Astrocyte (in vitro differentiated cells and primary cell): ENCODE measurements around the gene PTPRD. TPM values are rescaled to one million over a fixed set of nuclear protein-coding genes. Genes with fewer than 3 reads are reported as not detected.

Source experiments
- DNase-seq: peaks from one replicate; pipeline ENCODE4 v3.0.0-alpha.2; 2010; ENCODE audit warnings: low read depth
- FAIRE-seq: peaks from 2 replicates; lab custom pipeline; 2011; peaks lifted over from hg19 to GRCh38; lab: Jason Lieb, UNC
- H2AFZ ChIP-seq: 2 replicates; pipeline ENCODE4 v1.6.0; 2012; ENCODE audit warnings: low read depth, low read length, inconsistent platforms
- H3K27ac ChIP-seq: 2 replicates; pipeline ENCODE4 v1.5.1; 2011; ENCODE audit warnings: low read depth, low read length, inconsistent platforms
- H3K27me3 ChIP-seq: 2 replicates; pipeline ENCODE4 v1.6.0; 2011; ENCODE audit warnings: low read length, inconsistent platforms; ENCODE audit not compliant: insufficient read depth
- H3K36me3 ChIP-seq: 2 replicates; pipeline ENCODE4 v1.5.1; 2011; ENCODE audit warnings: low read length, inconsistent platforms; ENCODE audit not compliant: insufficient read depth
- H3K4me1 ChIP-seq: 2 replicates; pipeline ENCODE4 v1.5.1; 2011; ENCODE audit warnings: low read length, inconsistent platforms; ENCODE audit not compliant: insufficient read depth
- H3K4me2 ChIP-seq: 2 replicates; pipeline ENCODE4 v1.6.0; 2012; ENCODE audit warnings: low read length, inconsistent platforms
- H3K4me3 ChIP-seq: 2 replicates; pipeline ENCODE4 v1.5.1; 2011; ENCODE audit warnings: low read depth, mild to moderate bottlenecking, low read length, inconsistent platforms; ENCODE audit not compliant: insufficient read depth
- H3K79me2 ChIP-seq: 2 replicates; pipeline ENCODE4 v1.6.0; 2012; ENCODE audit warnings: mild to moderate bottlenecking, low read length, inconsistent platforms; ENCODE audit not compliant: insufficient read depth
- H3K9ac ChIP-seq: 2 replicates; pipeline ENCODE4 v1.6.0; 2012; ENCODE audit warnings: mild to moderate bottlenecking, low read length, inconsistent platforms
- H3K9me3 ChIP-seq: 2 replicates; pipeline ENCODE4 v1.5.1; 2012; ENCODE audit warnings: low read depth, mild to moderate bottlenecking, low read length, inconsistent platforms; ENCODE audit not compliant: insufficient read depth
- H4K20me1 ChIP-seq: 2 replicates; pipeline ENCODE4 v1.6.0; 2012; ENCODE audit warnings: low read length, inconsistent platforms; ENCODE audit not compliant: insufficient read depth
- H3K27ac Mint-ChIP-seq: one replicate; pipeline ENCODE4 v1.8.0; 2021; ENCODE audit warnings: mild to moderate bottlenecking, mixed read lengths; ENCODE audit not compliant: unreplicated experiment
- H3K27me3 Mint-ChIP-seq: one replicate; pipeline ENCODE4 v1.8.0; 2021; ENCODE audit warnings: low read depth, mixed read lengths; ENCODE audit not compliant: unreplicated experiment
- H3K36me3 Mint-ChIP-seq: one replicate; pipeline ENCODE4 v1.8.0; 2021; ENCODE audit warnings: low read depth, mixed read lengths; ENCODE audit not compliant: unreplicated experiment
- H3K4me1 Mint-ChIP-seq: one replicate; pipeline ENCODE4 v1.8.0; 2021; ENCODE audit warnings: low read depth, mixed read lengths; ENCODE audit not compliant: unreplicated experiment
- H3K4me3 Mint-ChIP-seq: one replicate; pipeline ENCODE4 v1.8.0; 2021; ENCODE audit warnings: mild to moderate bottlenecking, moderate library complexity, mixed read lengths; ENCODE audit not compliant: unreplicated experiment
- H3K9me3 Mint-ChIP-seq: one replicate; pipeline ENCODE4 v1.8.0; 2021; ENCODE audit warnings: mild to moderate bottlenecking, mixed read lengths; ENCODE audit not compliant: unreplicated experiment
- CTCF ChIP-seq: IDR thresholded peaks from 2 replicates; pipeline ENCODE4 v1.5.1; 2011; ENCODE audit warnings: low read depth, mild to moderate bottlenecking, inconsistent platforms, low read length, moderate library complexity; ENCODE audit not compliant: insufficient read depth
- EZH2 ChIP-seq: IDR thresholded peaks from 2 replicates; pipeline ENCODE4 v1.6.1; 2012; ENCODE audit warnings: mild to moderate bottlenecking, low read length, inconsistent platforms; ENCODE audit not compliant: insufficient read depth
- total RNA-seq: library from RNA; stranded (reverse); gene quantifications from 2 replicates; pipeline ENCODE4 v1.2.1, GENCODE V29; 2021

The PTPRD gene
- total RNA-seq, 1 donor from 2014 or later = 88.1 TPM

GRCh38 chr9:9489183-9489582 lies 1123.6 kb downstream of the PTPRD start:
- no peaks in the 10 kb centered on the region for H4K20me1 ChIP-seq
- no peaks in the 10 kb centered on the region for H3K79me2 ChIP-seq
- no peaks in the 10 kb centered on the region for H3K27me3 Mint-ChIP-seq
- no peaks in the 10 kb centered on the region for H3K9me3 ChIP-seq
- FAIRE-seq (no peak), DNase-seq (no peak)
- H3K27me3 ChIP-seq = no peaks in the 10 kb centered on the region
- H3K4me2 ChIP-seq = no peak overlapping the region
- H3K9ac ChIP-seq = no peak overlapping the region
- no peak overlapping the region for H3K27ac Mint-ChIP-seq
- no peaks in the 10 kb centered on the region for H3K4me1 ChIP-seq
- no peak overlapping the region for H3K4me3 ChIP-seq
- TF ChIP-seq CTCF = no peak
- TF ChIP-seq EZH2 = no peak
- H3K4me1 Mint-ChIP-seq = no peaks in the 10 kb centered on the region
- H3K36me3 Mint-ChIP-seq = peaks cover 1% of the 10 kb centered on the region
- no peaks in the 10 kb centered on the region for H3K9me3 Mint-ChIP-seq
- no peak overlapping the region for H3K27ac ChIP-seq
- H3K36me3 ChIP-seq = no peaks in the 10 kb centered on the region
- H2AFZ ChIP-seq = no peak overlapping the region
- no peak overlapping the region for H3K4me3 Mint-ChIP-seq

- H3K27me3 Mint-ChIP-seq = no peaks in the 10 kb centered on the region
- TF ChIP-seq EZH2 (no peak), CTCF (no peak)
- H3K4me3 Mint-ChIP-seq = no peak overlapping the region
- no peaks in the 10 kb centered on the region for H3K9me3 ChIP-seq
- H3K36me3 Mint-ChIP-seq = no peaks in the 10 kb centered on the region
- no peaks in the 10 kb centered on the region for H3K4me1 ChIP-seq
- no peaks in the 10 kb centered on the region for H3K4me1 Mint-ChIP-seq
- H3K79me2 ChIP-seq = no peaks in the 10 kb centered on the region
- no peaks in the 10 kb centered on the region for H3K9me3 Mint-ChIP-seq
- H3K27me3 ChIP-seq = no peaks in the 10 kb centered on the region
- no peak overlapping the region for H3K4me2 ChIP-seq
- FAIRE-seq (no peak), DNase-seq (no peak)
- no peaks in the 10 kb centered on the region for H4K20me1 ChIP-seq
- H3K27ac ChIP-seq = no peak overlapping the region
- H3K36me3 ChIP-seq = no peaks in the 10 kb centered on the region
- no peak overlapping the region for H3K9ac ChIP-seq
- no peak overlapping the region for H3K4me3 ChIP-seq
- no peak overlapping the region for H2AFZ ChIP-seq
- H3K27ac Mint-ChIP-seq = no peak overlapping the region
Measured at GRCh38 chr9:9483175-9483574, 1129.6 kb downstream of the PTPRD start.

- Histone ChIP-seq H3K36me3 (no peaks in the 10 kb centered on the region), H3K79me2 (no peaks in the 10 kb centered on the region), H3K27me3 (no peaks in the 10 kb centered on the region), H4K20me1 (no peaks in the 10 kb centered on the region), H2AFZ (no peak overlapping the region), H3K9ac (no peak overlapping the region), H3K4me3 (no peak overlapping the region), H3K9me3 (no peaks in the 10 kb centered on the region), H3K4me1 (no peaks in the 10 kb centered on the region), H3K4me2 (no peak overlapping the region), H3K27ac (no peak overlapping the region)
- Mint-ChIP-seq H3K4me1 (no peaks in the 10 kb centered on the region), H3K4me3 (no peak overlapping the region), H3K27ac (no peak overlapping the region), H3K36me3 (no peaks in the 10 kb centered on the region), H3K9me3 (no peaks in the 10 kb centered on the region), H3K27me3 (no peaks in the 10 kb centered on the region)
- TF ChIP-seq CTCF (no peak), EZH2 (no peak)
- no peak for DNase-seq
- FAIRE-seq = no peak
Measured at GRCh38 chr9:9478741-9479140, 1134.1 kb downstream of the PTPRD start.
